Lower leg skin (tissue), 3 donors: ENCODE measurements around the gene CAND1.

ENCODE experiments used
- CTCF ChIP-seq, 3 donors: fragments of 450-650 bp; IDR thresholded peaks; one replicate each; pipeline ENCODE4 v1.5.1; 2016; ENCODE audit warnings: antibody characterized with exemption in 3 of 3, mild to moderate bottlenecking in 3 of 3, moderate library complexity in 2 of 3
- POLR2A ChIP-seq, 2 donors: fragments of 450-650 bp; IDR thresholded peaks; one replicate each; pipeline ENCODE4 v1.6.1; 2016 to 2017; ENCODE audit warnings: antibody characterized with exemption in 2 of 2, mild to moderate bottlenecking in 1 of 2, moderate library complexity in 1 of 2

- TF ChIP-seq CTCF (IDR thresholded peaks at IDR 0.05) (no peak), POLR2A (IDR thresholded peaks at IDR 0.05) (no peak)
Measured at GRCh38 chr12:67320614-67321295, 51.6 kb downstream of the CAND1 start.
